Testis (tissue), 2 donors: ENCODE results near the gene PRKG1.

Source experiments
- CTCF ChIP-seq, 3 experiments: fragments of 450-650 bp in 2 of 3; fragments of 200-600 bp in 1 of 3; sonication (generic) in 1 of 3; IDR thresholded peaks; one replicate each; pipeline ENCODE4 v1.5.1; 2016 to 2019; ENCODE audit warnings: antibody characterized with exemption in 3 of 3, mild to moderate bottlenecking in 2 of 3, moderate library complexity in 1 of 3
- POLR2A ChIP-seq: fragments of 450-650 bp; IDR thresholded peaks from one replicate; pipeline ENCODE4 v1.6.1; 2017; ENCODE audit warnings: antibody characterized with exemption, mild to moderate bottlenecking, moderate library complexity

DNA sequence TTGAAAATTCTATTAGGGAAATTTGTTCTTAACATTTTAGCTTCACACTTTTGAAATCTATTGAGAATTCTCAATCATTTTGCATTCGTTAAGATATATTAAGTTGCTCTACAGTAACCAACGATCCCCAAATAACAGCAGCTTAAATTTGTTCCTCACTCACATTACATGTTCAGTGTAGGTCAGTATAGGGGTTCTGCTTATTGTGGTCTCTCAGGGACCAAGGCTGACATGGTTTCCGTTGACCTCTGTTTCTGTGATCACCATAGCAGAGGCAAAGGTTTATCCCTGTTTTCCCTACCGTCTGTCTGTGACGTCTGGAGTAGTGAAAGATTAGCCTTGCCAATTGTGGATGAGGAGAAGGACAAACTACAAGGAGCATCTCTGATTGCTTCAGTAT lies 860.1 kb downstream of the PRKG1 start:
- TF ChIP-seq POLR2A (no peak), CTCF (IDR thresholded peaks at IDR 0.05) (no peak)
